Activated CD4-positive, alpha-beta T cell treated with anti-CD3 and anti-CD28 coated beads for 36 hours (primary cell): ENCODE results near the gene CENPP. TPM values are rescaled to one million over a fixed set of nuclear protein-coding genes. Genes with fewer than 3 reads are reported as not detected.
"Not testable (repeated sequence)": the region's sequence is repeated elsewhere in the genome, so short reads cannot be mapped to it uniquely, and the experiment has no call there.

ENCODE experiments used
- ATAC-seq: fragments of 200-7000 bp; cut with Tn5 transposase; one replicate; pipeline ENCODE4 v1.10.0; 2021; ENCODE audit warnings: mild to moderate bottlenecking, moderate library complexity
- CTCF ChIA-PET: fragments of 350-600 bp; sonication (Branson Sonifier 250); formaldehyde crosslinking; loops from one replicate; lab custom pipeline; 2021; ENCODE audit warnings: antibody characterized with exemption; lab: Charles Lee
- POLR2A ChIA-PET: fragments of 350-600 bp; sonication (Branson Sonifier 250); formaldehyde crosslinking; loops from one replicate; lab custom pipeline; 2021; ENCODE audit warnings: antibody characterized with exemption, inconsistent platforms; lab: Charles Lee
- DNase-seq: peaks from one replicate; pipeline ENCODE4 v3.0.0-alpha.2; 2020
- H3K27ac Mint-ChIP-seq: one replicate; pipeline ENCODE4 v1.8.0; 2021; ENCODE audit warnings: mixed read lengths
- H3K27me3 Mint-ChIP-seq: one replicate; pipeline ENCODE4 v1.8.0; 2021; ENCODE audit warnings: mixed read lengths
- H3K36me3 Mint-ChIP-seq: one replicate; pipeline ENCODE4 v1.8.0; 2021; ENCODE audit warnings: low read depth, mixed read lengths
- H3K4me1 Mint-ChIP-seq: one replicate; pipeline ENCODE4 v1.8.0; 2021; ENCODE audit warnings: mixed read lengths
- H3K4me3 Mint-ChIP-seq: one replicate; pipeline ENCODE4 v1.8.0; 2021; ENCODE audit warnings: mild to moderate bottlenecking, moderate library complexity, mixed read lengths
- H3K9me3 Mint-ChIP-seq: one replicate; pipeline ENCODE4 v1.8.0; 2021; ENCODE audit warnings: low read depth, mixed read lengths
- intact Hi-C, 2 experiments: fragments of 100-400 bp; cut with DNase I in 1 of 2; cut with micrococcal nuclease in 1 of 2; formaldehyde crosslinking; loops; one replicate each; pipeline versions ENCODE4 v1.14.2 to v1.15.1; 2022 to 2024; cut with DNase I, micrococcal nuclease
- total RNA-seq, 2 experiments: library from RNA; stranded (reverse); gene quantifications; one replicate each; pipeline ENCODE4 v1.2.3, GENCODE V29; 2021

Gene CENPP
- total RNA-seq, 2 experiments from 2014 or later: 22.8 to 32.3 TPM

GRCh38 chr9:92402826-92403745, 77.3 kb downstream of the CENPP start:
- H3K27ac Mint-ChIP-seq: no peak overlapping the region
- intact Hi-C loops: no loop called here
- ChIA-PET CTCF (no interaction called here), POLR2A (no interaction called here)
- H3K4me3 Mint-ChIP-seq: no peak overlapping the region
- H3K4me1 Mint-ChIP-seq: peaks cover 28% of the 10 kb centered on the region
- no peak for ATAC-seq
- no peaks in the 10 kb centered on the region for H3K9me3 Mint-ChIP-seq
- no peaks in the 10 kb centered on the region for H3K27me3 Mint-ChIP-seq
- peaks cover 3% of the 10 kb centered on the region for H3K36me3 Mint-ChIP-seq
- no peak for DNase-seq

GRCh38 chr9:92404042-92404836, 78.5 kb downstream of the CENPP start, which contains the start of gene OGN:
TSS of gene OGN (minus strand) at chr9:92404578. CDS start at chr9:92403407, 1,171 bp downstream.
- Mint-ChIP-seq H3K4me1 (peaks cover 28% of the 10 kb centered on the region), H3K27ac (no peak within 1 kb of the TSS), H3K9me3 (no peaks in the 10 kb centered on the region), H3K27me3 (no peaks in the 10 kb centered on the region), H3K36me3 (peaks cover 3% of the 10 kb centered on the region), H3K4me3 (no peak within 1 kb of the TSS)
- CTCF ChIA-PET: no interaction called here
- POLR2A ChIA-PET: no interaction called here
- intact Hi-C loops: no loop called here
- DNase-seq: no peak
- ATAC-seq: no peak

DNA sequence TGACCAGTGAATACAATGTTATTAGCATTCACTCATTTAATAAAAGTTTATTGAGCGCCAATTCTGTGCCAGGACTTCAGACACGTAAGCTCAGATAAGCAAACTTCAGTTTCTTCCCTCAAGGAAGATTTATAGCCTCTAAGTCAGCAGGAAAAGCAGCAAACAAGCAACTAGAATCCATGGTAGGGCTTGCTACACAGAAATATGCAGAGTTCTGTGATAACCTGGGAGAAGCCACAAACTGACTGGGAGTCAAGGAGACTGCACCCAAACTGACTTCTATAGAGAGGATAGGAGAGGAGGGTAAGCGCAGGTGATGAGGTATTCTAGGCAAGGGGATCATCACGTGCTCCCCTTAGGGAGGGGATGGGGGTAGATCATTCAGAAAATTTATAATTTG, 80.1 kb downstream of the CENPP start:
- H3K4me3 Mint-ChIP-seq: no peak overlapping the region
- ChIA-PET POLR2A (no interaction called here), CTCF (no interaction called here)
- intact Hi-C loops: no loop called here
- H3K4me1 Mint-ChIP-seq: peaks cover 28% of the 10 kb centered on the region
- no peak for ATAC-seq
- no peak overlapping the region for H3K27ac Mint-ChIP-seq
- H3K27me3 Mint-ChIP-seq: no peaks in the 10 kb centered on the region
- H3K9me3 Mint-ChIP-seq: no peaks in the 10 kb centered on the region
- no peak for DNase-seq
- H3K36me3 Mint-ChIP-seq: peaks cover 3% of the 10 kb centered on the region

DNA sequence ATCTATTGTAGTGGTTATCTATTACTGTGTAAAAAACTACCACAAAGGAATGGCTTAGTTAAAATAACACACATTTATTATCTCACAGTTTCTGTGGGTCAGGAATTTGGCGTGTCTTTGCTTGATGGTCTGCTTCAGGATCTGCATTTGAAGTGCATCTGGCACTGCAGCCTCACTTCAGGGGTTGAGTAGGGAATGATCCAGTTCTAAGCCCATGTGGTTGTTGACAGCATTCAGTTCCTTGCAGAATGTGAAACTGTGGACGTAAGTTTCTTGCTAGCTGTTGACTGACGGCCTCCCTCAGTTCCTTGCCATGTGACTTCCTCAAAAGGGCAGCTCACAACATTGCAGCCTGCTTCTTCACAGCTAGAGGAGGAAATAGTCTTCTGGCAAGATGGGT, 80.7 kb downstream of the CENPP start:
- Mint-ChIP-seq H3K36me3 (peaks cover 3% of the 10 kb centered on the region), H3K4me1 (peaks cover 28% of the 10 kb centered on the region), H3K27ac (peak overlapping the region; percentile 23), H3K4me3 (no peak overlapping the region), H3K9me3 (no peaks in the 10 kb centered on the region), H3K27me3 (no peaks in the 10 kb centered on the region)
- ChIA-PET CTCF (interaction anchor here (1.2 kb wide), 1 partner anchor 266 kb away, joined by 5 read pairs; no protein-coding TSS in a partner anchor), POLR2A (no interaction called here)
- intact Hi-C loops: no loop called here
- ATAC-seq (peak; percentile 90), DNase-seq (peak; percentile 44)

- Mint-ChIP-seq H3K27me3 (no peaks in the 10 kb centered on the region), H3K4me3 (no peak overlapping the region), H3K27ac (no peak overlapping the region), H3K4me1 (peaks cover 23% of the 10 kb centered on the region), H3K36me3 (peaks cover 3% of the 10 kb centered on the region), H3K9me3 (no peaks in the 10 kb centered on the region)
- ATAC-seq (no peak), DNase-seq (no peak)
- POLR2A ChIA-PET: no interaction called here
- intact Hi-C loops: no loop called here
- CTCF ChIA-PET: interaction anchor here (1.2 to 1.7 kb wide), 2 partner anchors 195 to 268 kb away, joined by 3 to 5 read pairs; no protein-coding TSS in a partner anchor
These were observed 82.1 kb downstream of the CENPP start for GRCh38 chr9:92407818-92408217.

GRCh38 chr9:92408747-92409478, 83.2 kb downstream of the CENPP start:
- no peak for ATAC-seq
- peaks cover 23% of the 10 kb centered on the region for H3K4me1 Mint-ChIP-seq
- no peak overlapping the region for H3K27ac Mint-ChIP-seq
- H3K36me3 Mint-ChIP-seq: peaks cover 3% of the 10 kb centered on the region
- H3K9me3 Mint-ChIP-seq: no peaks in the 10 kb centered on the region
- no peaks in the 10 kb centered on the region for H3K27me3 Mint-ChIP-seq
- intact Hi-C loops: no loop called here
- ChIA-PET POLR2A (no interaction called here), CTCF (interaction anchor here (1.1 to 1.7 kb wide), 2 partner anchors 8 to 196 kb away, joined by 3 read pairs; no protein-coding TSS in a partner anchor)
- H3K4me3 Mint-ChIP-seq: no peak overlapping the region
- DNase-seq: no peak

DNA sequence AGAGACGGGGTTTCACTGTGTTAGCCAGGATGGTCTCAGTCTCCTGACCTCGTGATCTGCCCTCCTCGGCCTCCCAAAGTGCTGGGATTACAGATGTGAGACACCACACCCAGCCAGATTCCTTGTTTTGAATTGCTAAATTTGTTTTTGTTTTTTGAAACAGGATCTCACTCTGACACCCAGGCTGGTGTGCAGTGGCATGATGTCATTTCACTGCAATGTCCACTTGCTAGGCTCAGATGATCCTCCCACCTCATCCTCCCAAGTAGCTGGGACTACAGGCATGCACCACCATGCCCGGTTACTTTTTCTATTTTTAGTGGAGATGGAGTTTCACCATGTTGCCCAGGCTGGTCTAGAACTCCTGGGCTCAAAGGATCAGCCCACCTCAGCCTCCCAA, 85.4 kb downstream of the CENPP start:
- H3K36me3 Mint-ChIP-seq, ATAC-seq, intact Hi-C loops, DNase-seq, POLR2A ChIA-PET, H3K4me3 Mint-ChIP-seq, H3K27me3 Mint-ChIP-seq, H3K9me3 Mint-ChIP-seq, H3K27ac Mint-ChIP-seq: not testable (repeated sequence)
- CTCF ChIA-PET: interaction anchor here (0.5 kb wide), 1 partner anchor 356 kb away, joined by 3 read pairs; no protein-coding TSS in a partner anchor
- H3K4me1 Mint-ChIP-seq: peaks cover 11% of the 10 kb centered on the region

DNA sequence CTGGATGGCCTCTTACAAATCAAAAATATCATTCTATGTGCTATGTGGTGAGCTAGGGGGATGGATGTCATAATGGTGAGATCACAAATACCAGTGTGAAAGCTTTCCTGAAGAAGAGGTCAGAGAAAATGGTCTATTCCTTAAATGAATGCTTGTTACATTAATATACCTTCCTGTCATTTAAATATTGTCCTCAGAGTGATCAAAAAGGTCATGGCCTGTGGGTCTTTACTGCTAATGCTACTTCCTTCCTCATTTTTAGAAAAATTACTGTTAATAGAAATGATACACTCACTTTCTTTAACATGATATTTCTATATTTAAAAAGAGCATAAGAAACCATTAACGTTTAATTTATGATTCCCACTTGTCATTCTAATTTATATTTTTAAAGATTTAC, 88.8 kb downstream of the CENPP start:
- Mint-ChIP-seq H3K4me1 (no peaks in the 10 kb centered on the region), H3K4me3 (no peak overlapping the region), H3K27me3 (no peaks in the 10 kb centered on the region), H3K27ac (no peak overlapping the region), H3K9me3 (no peaks in the 10 kb centered on the region), H3K36me3 (peaks cover 1% of the 10 kb centered on the region)
- ChIA-PET CTCF (no interaction called here), POLR2A (no interaction called here)
- no peak for ATAC-seq
- intact Hi-C loops: no loop called here
- DNase-seq: no peak

DNA sequence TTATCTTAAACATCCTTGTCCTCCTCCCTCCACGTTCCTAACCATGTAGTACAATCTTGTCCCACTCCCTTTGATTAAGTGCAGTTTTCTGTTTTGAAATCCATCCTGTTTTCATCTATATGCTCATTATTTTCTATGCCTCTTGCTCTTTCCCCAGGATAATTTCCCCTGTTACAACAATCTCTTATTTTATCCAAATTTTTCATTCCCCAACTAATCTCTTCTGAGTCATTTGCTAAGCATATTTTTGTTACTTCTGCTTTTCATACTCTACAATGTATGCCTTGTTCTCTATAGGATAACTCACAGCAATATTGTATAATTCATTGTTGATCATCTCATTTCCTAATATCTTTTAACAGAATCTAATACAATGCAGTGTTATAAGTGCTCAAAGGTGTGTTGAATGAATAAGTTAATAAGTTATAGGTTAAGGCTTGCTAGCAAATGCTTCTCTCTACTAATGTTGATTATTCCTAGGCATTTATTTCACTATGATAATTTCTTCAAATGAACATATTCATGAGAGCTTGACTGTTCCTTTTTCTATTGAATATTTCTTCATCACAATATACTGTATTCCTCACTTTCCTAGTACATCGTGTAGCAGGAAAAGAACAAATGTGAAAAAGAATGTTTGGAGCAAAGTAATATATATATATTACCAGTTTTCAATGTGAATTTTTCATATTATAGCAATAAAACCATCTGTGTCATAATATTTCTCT, 97.0 kb downstream of the CENPP start:
- no peak for ATAC-seq
- no peaks in the 10 kb centered on the region for H3K36me3 Mint-ChIP-seq
- H3K4me1 Mint-ChIP-seq: no peaks in the 10 kb centered on the region
- POLR2A ChIA-PET: no interaction called here
- CTCF ChIA-PET: no interaction called here
- no peak for DNase-seq
- H3K9me3 Mint-ChIP-seq: no peaks in the 10 kb centered on the region
- H3K27me3 Mint-ChIP-seq: no peaks in the 10 kb centered on the region
- no peak overlapping the region for H3K4me3 Mint-ChIP-seq
- H3K27ac Mint-ChIP-seq: no peak overlapping the region
- intact Hi-C loops: no loop called here

- CTCF ChIA-PET: interaction anchor here (0.6 kb wide), 1 partner anchor 248 kb away, joined by 3 read pairs; no protein-coding TSS in a partner anchor
- H3K27ac Mint-ChIP-seq: no peak overlapping the region
- ATAC-seq: no peak
- no peaks in the 10 kb centered on the region for H3K36me3 Mint-ChIP-seq
- no peaks in the 10 kb centered on the region for H3K9me3 Mint-ChIP-seq
- H3K4me1 Mint-ChIP-seq: no peaks in the 10 kb centered on the region
- intact Hi-C loops: no loop called here
- no peak overlapping the region for H3K4me3 Mint-ChIP-seq
- POLR2A ChIA-PET: no interaction called here
- DNase-seq: no peak
- H3K27me3 Mint-ChIP-seq: no peaks in the 10 kb centered on the region
These were observed 97.9 kb downstream of the CENPP start for GRCh38 chr9:92423612-92424011.
